Midbrain (tissue), 1 donor: ENCODE results near the gene HS3ST3A1.

ENCODE experiments used
- DNase-seq: peaks from one replicate; lab custom pipeline; 2025; lab: John Stamatoyannopoulos, UW

Gene HS3ST3A1

DNA sequence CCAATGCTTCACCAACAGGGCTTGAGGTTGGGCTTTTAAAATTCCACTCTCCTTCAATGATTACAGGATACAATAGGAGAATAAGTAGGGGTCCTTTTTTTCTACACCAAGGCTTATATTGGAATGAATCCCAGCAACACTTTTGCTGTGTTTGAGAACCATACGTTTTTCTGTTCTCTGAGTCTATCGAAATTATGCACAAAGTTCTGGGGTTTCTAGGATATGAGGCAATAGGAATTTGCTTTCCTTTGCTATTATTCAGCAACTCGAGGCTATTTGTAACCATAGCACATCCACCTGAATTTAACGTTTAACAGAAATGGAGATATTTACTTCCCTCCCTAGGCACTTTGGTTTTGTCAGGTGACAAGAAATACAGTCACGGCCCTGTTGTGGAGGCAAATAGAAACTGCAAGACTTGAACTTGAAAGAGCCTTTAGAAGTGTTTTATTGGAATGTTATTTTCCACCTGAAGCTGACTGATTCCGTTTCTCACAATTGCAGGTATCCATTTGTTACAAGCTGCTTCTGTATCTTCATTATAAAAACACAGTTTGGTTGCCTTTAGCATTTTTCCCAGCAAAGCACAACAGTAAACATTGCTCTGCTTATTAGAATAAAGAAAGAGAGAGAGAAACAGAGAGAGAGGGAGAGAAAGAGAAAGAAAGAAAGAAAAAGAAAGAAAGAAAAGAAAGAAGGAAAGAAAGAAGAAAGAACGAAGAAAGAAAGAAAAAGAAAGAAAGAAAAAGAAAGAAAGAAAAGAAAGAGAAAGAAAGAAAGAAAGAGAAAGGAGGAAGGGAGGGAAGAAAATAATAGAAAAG, 109.6 kb downstream of the HS3ST3A1 start:
- DNase-seq = no peak

DNA sequence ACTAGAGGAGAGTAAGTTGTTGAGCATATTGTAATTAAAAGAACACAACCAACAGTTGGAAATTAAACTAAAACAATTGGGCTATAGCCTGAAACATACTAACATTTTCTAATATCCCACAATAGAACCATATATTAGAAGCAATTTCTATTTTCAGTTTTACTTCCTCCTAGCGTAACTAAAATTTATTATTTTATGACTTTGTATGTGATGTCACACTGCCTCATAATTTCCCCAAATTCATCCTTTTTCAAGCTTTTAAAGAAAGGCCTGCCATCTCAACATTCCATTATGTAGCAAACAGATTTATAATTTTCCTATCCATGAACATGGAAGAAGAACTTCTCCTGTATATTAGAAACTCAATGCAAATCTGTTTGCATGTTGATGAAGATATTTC, 110.2 kb downstream of the HS3ST3A1 start:
- DNase-seq = no peak

DNA sequence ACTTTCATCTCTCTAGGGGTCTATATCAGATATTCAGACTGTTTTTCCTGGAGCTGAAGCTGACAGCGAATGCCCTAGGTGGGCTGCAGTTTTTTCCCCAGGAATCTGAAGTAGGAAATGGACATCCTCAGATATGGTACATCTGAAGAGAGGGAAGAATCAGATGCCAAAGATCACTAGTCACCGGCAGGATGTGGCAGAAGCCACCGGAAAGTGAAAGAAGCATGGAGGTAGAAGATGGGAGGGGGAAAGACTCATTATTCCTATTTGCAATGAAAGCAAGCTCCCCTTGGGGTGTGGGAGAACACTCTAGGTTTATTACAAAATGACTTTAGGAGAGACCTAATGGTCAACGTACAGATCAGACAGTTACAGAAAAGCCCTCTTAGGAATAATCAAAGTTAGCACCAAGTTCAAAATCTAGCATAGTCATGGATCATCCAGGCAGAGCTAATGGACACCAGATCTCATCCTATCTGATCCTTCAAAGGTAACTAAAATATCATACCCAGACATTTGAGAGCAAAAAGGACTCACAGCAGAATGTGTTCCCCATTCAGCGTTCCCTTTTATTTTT, 110.7 kb downstream of the HS3ST3A1 start:
- no peak for DNase-seq

DNA sequence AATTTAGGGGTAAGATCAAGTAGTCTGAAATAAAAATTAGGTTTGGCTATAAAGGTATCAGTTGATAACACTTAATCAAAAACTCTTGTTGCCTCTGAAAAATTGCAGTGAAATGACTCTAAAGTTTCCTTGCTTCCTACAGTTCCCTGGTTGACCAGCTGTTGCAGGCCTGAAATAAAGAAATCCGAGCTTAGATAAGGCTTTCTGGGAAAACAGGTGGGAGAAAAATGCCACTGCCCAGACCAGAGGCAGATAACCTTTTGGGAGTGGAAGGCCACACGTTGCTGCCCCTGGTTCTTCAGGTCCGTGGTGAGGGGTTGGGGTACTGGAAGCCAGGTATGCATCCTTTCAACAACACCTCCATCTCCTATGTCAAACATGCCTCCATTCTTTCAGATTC, 111.3 kb downstream of the HS3ST3A1 start:
- DNase-seq = no peak

DNA sequence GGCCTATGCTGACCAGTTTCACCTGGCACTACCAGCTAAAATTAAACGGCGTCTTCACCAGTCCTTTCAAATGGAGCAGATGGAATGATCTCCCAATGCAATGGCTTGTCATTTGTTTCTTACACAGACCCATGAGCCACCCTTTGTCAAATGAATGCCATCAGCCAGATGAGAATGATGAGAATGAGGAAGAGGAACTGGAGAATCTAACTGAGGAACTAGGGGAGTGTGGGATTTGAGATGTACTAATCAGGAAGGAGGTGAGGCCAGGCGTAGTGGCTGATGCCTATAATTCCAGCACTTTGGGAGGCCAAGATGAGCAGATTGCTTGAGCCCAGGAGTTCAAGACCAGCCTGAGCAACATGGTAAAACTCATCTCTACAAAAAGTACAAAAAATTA, 116.4 kb downstream of the HS3ST3A1 start:
- DNase-seq = no peak

DNA sequence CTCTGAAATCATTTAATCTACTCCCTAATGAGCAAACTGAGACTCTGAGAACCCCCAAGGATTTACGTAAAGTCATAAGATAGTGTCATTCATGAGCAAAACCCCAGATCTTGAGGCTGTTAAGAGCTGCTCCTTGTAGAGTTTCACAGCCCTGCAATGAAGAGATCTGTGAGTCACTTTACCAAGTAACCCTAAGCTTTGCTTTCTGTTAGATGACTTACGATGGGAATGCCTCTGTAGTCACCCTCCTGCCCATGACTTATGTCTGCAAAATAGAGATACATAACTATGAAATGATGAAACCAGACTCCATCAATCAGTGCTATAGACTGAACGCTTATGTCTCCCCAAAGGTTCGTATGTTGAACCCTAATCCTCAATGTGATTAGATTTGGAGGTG, 117.7 kb downstream of the HS3ST3A1 start:
- no peak for DNase-seq

DNA sequence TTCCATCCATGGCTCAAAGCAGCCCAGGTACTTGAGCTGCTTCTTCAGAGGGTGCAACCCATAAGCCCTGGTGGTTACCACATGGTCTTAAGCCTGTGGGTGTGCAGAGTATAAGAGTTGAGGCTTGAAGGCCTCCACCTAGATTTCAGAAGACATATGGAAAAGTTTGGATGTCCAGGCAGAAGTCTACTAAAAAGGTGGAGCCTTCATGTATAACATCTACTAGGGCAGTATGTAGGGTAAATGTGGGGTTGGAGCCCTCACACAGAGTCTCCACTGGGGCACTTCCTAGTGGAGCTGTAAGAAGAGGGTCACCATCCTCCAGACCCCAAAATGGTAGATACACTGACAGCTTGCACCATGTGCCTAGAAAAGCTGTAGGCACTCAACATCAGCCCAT, 120.9 kb downstream of the HS3ST3A1 start:
- no peak for DNase-seq

DNA sequence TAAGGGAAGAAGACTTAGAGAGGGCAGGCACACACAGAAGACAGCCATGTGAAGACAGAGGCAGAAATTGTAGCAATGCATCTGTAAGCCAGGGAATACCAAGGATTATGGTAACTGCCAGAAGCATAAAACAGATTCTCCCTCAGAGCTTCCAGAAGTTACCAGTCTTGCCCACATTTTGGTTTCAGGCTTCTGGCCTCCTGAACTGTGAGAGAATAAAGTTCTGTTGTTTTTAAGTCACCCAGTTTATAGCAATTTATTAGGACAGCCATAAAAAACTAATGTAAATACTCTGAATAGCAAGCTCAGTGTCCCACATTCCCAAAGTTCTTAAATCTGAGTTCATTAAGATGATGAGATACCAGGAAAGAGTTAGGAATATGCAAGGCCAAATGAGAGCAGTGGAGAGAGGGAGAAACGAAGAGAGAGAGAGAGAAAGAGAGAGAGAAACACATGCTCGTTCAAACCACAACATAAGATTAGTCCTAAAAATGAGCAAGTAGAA, 123.4 kb downstream of the HS3ST3A1 start:
- no peak for DNase-seq

DNA sequence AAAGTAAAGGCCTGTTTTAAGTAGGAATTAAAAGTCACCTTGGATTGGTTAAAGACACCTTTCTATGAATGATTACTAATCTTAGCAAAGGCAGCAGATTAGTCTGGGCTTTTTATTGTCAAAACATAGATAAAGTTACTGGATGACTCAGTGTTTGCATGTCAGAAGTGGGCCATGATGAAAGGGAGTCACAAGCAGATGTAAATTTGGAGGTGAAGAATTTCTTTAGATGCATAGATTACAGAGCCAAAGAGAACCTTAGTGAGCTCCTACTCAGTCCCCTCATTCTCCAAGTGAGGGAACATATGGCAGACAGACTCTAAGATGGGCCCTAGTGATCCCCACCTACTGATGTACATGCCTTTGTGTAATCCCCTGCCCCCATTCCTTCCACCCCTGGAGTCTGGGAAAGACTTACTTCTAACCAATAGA, 124.5 kb downstream of the HS3ST3A1 start:
- no peak for DNase-seq

DNA sequence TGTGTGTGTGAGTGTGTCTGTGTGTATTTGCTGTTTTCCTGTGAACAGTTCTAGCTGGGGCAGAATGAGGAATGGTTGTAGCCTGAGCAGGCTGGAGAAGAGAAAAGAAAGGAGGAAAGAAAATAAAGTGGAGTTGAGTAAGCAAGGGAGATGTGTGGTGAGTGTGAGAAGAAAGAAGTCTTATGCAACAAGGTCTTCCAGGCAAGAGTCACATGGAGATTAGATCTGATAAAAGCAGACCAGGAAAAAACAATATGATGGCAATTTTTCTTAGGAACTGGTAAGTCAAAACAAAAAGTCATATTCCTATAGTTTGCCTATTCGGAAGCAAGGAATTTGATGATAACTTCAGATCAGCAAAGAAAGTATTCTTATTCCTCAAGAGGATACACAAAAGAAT, 125.0 kb downstream of the HS3ST3A1 start:
- DNase-seq = no peak

DNA sequence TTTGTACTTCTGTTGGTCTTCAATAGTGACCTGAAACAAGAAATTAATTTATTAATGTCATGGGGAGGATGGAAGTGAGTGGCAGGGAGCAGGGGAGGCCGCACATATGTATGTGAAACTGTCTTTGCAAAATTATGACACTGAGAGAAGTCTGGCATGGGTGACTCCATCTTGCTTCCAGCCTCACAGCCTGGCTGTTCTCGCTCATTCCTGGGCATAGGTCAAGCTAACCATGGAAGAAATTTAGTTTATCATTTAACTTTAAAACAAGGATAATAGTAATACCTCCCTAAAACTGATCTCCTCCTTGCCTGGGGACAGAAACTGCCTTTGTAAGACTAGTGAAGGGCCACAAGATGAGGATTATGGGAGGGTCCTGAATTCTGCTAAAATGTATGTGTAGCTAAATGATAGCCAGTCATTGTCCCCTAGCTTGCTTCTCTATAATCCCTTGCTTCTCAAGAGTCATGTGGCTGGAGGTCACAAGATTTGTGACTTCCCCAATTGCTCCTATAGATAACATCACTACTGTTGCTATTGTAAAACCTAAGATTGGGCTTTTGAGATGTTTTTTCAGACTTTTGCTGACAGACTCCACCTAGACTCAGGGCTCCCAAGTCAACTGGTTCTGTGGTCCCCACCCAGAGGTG, 126.0 kb downstream of the HS3ST3A1 start:
- no peak for DNase-seq

DNA sequence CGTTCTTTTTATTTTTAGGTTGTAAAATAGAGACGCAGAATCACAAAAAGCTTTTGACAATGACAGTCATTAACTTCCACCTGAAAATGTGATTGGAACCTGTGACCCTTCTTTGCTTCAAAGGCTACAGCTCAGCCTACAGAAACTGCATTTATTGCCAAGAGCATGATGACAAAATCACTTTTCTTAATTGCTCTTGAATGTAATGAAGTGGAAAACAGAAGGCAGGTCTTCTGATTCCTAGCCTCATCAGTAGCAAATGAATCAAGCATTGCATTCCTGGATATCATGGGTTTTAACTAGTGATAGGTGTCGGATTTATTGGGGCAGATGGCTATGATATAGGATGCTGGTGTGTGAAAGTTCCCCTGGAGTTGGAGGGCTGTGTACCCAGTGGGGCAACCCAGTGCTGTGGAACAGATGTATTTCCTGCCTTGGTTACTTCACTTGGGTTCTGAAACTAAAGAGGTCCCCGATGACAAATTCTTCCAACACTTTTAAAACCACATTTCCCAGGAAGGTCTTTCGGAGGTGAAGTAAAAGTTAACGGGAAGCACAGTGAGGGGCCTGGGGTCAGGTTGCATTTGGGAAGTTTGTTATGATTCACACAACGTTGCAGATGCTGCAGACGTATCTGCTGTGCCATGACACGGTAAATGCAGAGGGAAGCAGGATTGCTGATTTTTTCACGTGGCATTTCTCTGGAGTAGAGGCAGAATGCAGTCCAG, 127.5 kb downstream of the HS3ST3A1 start:
- DNase-seq = no peak

DNA sequence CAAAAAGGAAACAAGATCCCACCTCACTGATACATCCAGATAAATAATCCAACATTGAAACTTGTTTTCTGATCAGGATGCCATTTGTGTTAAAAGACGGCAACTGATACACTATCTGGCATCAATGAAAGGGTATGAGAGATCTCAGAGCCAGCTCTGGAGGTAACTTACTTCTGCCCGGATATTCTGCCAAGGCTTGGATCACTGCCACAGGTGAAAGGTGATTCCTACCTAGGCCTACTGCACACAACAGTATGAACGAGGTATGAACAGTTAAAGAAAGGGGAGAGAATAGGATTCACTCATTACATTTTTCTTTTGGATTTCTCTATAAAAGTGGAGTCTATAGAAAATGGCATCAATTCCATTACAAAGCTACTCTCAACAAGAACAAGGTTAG, 136.1 kb downstream of the HS3ST3A1 start:
- DNase-seq = no peak

DNA sequence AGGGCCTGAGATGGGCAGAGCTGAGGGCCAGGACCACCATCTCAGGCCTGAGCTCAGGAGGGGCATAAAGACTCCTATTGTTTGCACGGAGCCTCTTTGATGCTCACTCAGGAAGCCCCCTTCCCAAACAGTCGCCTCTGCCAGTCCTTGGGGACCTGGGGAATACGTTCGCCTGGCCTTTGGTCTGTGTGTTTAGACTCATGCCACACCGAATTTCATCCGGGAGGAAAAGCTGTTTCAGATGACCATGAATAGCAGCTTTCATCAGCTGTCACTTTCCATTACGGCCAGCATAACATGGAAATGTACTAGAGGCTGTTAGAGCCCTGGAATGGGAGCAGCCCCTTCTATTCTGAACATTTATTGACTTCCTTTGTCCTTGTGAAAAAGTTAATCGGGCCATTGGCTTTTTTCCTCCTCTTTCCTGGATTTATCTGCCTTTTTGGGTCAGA, 139.0 kb downstream of the HS3ST3A1 start:
- DNase-seq = no peak

DNA sequence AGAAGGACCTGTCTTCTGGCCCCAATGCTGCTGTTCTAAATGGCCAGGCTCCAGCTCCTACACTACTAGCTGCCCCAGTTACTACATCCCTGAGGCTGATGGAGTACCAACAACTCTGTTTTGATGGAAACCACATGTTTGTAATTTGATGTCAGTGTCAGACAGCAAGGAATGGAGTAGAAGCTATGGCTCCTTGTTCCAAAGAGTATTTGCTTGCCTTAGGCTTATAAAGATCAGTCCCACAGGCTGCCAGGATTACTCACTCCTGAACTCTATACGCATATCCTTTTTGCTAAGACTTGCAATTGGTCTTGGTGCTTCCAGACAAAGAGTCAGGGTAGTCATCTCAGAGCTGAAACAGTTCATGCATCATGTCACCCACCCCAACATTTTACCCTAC, 139.6 kb downstream of the HS3ST3A1 start:
- DNase-seq = no peak

DNA sequence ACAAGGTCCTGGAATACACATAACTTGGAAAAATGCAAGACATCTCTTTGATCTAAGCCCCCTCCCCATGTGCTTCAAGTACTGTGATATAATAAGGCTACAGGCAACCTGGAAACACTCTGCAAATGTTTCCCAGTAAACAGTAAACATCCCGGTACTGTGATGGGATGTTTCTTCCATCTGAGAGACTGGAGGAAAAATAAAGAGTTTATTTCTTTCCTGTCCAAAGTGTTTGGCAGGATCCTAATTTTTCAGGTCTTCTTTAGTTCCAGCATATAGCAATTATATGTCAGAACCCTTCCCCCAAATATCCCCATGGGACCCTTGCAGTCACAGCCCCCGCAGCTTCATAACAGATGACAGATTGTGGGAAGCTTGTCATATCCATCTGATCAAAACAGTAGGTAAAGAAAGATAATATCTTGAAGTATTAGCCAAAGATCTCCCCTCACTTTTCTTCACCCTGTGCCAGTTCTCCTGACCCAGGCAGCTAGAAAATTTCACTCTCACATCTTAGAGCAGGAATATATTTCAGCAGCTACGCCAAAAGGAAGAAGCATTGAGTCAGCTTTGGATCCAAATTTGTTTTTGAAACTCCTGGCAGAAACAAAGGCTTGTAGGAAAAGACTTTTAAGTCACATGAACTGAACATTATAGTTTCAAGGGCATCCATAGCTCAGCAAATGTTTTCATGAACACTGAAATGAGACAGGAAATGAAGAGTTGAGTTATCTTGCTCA, 141.3 kb downstream of the HS3ST3A1 start:
- DNase-seq = no peak

DNA sequence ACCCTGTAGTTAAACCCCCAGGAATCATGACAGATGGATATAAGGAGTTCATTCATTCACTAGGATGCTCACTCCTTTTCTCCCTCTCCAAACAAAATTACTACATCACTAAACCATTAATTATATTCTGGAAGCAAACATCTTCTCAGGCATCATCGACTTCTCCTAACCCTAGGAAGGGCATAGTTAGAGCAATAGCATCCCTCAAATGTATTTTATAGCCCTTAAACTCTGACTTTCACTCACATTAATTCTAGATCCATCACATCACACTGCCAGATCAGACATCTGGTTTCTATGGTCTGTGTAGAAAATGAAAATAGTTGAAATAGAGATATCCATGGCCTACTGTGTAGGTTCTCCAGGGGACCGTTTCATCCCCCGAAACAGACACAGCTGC, 143.9 kb downstream of the HS3ST3A1 start:
- no peak for DNase-seq
